Liver (tissue), 9 donors: Measurements from ENCODE around the gene LIPC. TPM values are rescaled to one million over a fixed set of nuclear protein-coding genes. Genes with fewer than 3 reads are reported as not detected.

Experiments
- DNase-seq: peaks from one replicate; pipeline ENCODE4 v3.0.0-alpha.2; 2017; ENCODE audit warnings: low spot score
- H3K27ac ChIP-seq, 2 donors: one replicate each; pipeline ENCODE4 v1.7.0; 2013; ENCODE audit warnings: inconsistent platforms in 2 of 2, low read length in 2 of 2, control low read depth in 1 of 2, low read depth in 1 of 2, mild to moderate bottlenecking in 1 of 2
- H3K27me3 ChIP-seq, 4 donors: one replicate each; pipeline versions ENCODE4 v1.6.1 to v1.7.0; 2013; ENCODE audit warnings: low read length in 3 of 4, inconsistent platforms in 1 of 4, mild to moderate bottlenecking in 1 of 4, moderate library complexity in 1 of 4; ENCODE audit not compliant: control insufficient read depth in 4 of 4, insufficient read depth in 4 of 4
- H3K36me3 ChIP-seq, 4 donors: one replicate each; pipeline versions ENCODE4 v1.6.1 to v1.7.0; 2013; ENCODE audit warnings: low read length in 3 of 4, mild to moderate bottlenecking in 3 of 4, low read depth in 1 of 4, moderate library complexity in 1 of 4; ENCODE audit not compliant: control insufficient read depth in 4 of 4, insufficient read depth in 3 of 4
- H3K4me1 ChIP-seq, 4 donors: one replicate each; pipeline versions ENCODE4 v1.6.1 to v1.7.0; 2013; ENCODE audit warnings: low read length in 3 of 4, mild to moderate bottlenecking in 3 of 4, moderate library complexity in 1 of 4; ENCODE audit not compliant: control insufficient read depth in 4 of 4, insufficient read depth in 4 of 4
- H3K4me3 ChIP-seq, 3 donors: one replicate each; pipeline versions ENCODE4 v1.6.1 to v1.7.0; 2013; ENCODE audit warnings: low read length in 3 of 3, control low read depth in 1 of 3, low read depth in 1 of 3, mild to moderate bottlenecking in 1 of 3
- H3K9ac ChIP-seq, 2 donors: one replicate each; pipeline ENCODE4 v1.7.0; 2013; ENCODE audit warnings: low read length in 2 of 2, mild to moderate bottlenecking in 2 of 2, moderate library complexity in 2 of 2, control low read depth in 1 of 2, low read depth in 1 of 2
- H3K9me3 ChIP-seq, 4 donors: one replicate each; pipeline versions ENCODE4 v1.6.1 to v1.7.0; 2013; ENCODE audit warnings: low read length in 3 of 4; ENCODE audit not compliant: control insufficient read depth in 4 of 4
- ATF3 ChIP-seq: IDR thresholded peaks from 2 replicates; pipeline ENCODE4 v1.6.1; 2016; ENCODE audit warnings: antibody characterized with exemption
- EGR1 ChIP-seq, 2 donors: IDR thresholded peaks; 2 replicates each; pipeline ENCODE4 v1.6.1; 2016 to 2018; ENCODE audit warnings: antibody characterized with exemption in 2 of 2, low read depth in 2 of 2
- FOXA2 ChIP-seq: IDR thresholded peaks from 2 replicates; pipeline ENCODE4 v1.6.1; 2016; ENCODE audit warnings: antibody characterized with exemption
- GABPA ChIP-seq, 2 donors: IDR thresholded peaks in 1 of 2; conservative IDR thresholded peaks in 1 of 2; 2 replicates each; pipeline ENCODE4 v1.6.1; 2016; ENCODE audit warnings: antibody characterized with exemption in 2 of 2, mild to moderate bottlenecking in 1 of 2, moderate library complexity in 1 of 2
- HNF4A ChIP-seq, 2 donors: conservative IDR thresholded peaks; 2 replicates each; pipeline ENCODE4 v1.6.1; 2016; ENCODE audit warnings: antibody characterized with exemption in 2 of 2, mild to moderate bottlenecking in 2 of 2
- HNF4G ChIP-seq: IDR thresholded peaks from 2 replicates; pipeline ENCODE4 v1.6.1; 2016; ENCODE audit warnings: antibody characterized with exemption
- JUND ChIP-seq, 2 donors: IDR thresholded peaks; 2 replicates each; pipeline ENCODE4 v1.6.1; 2016; ENCODE audit warnings: antibody characterized with exemption in 2 of 2
- NR2F2 ChIP-seq: IDR thresholded peaks from 2 replicates; pipeline ENCODE4 v1.6.1; 2016; ENCODE audit warnings: antibody characterized with exemption
- RAD21 ChIP-seq, 2 donors: IDR thresholded peaks; 2 replicates each; pipeline ENCODE4 v1.6.1; 2016; ENCODE audit warnings: antibody characterized with exemption in 2 of 2, mild to moderate bottlenecking in 2 of 2
- RXRA ChIP-seq, 2 donors: IDR thresholded peaks; 2 replicates each; pipeline ENCODE4 v1.6.1; 2017 to 2018; ENCODE audit warnings: antibody characterized with exemption in 2 of 2, mild to moderate bottlenecking in 1 of 2
- SP1 ChIP-seq: IDR thresholded peaks from 2 replicates; pipeline ENCODE4 v1.6.1; 2018; ENCODE audit warnings: antibody characterized with exemption, mild to moderate bottlenecking
- TAF1 ChIP-seq: conservative IDR thresholded peaks from 2 replicates; pipeline ENCODE4 v1.6.1; 2016; ENCODE audit warnings: antibody characterized with exemption, mild to moderate bottlenecking
- WGBS: extraction: QIAGEN DNeasy Blood & Tissue Kit; methylation state at CpG from one replicate; pipeline ENCODE4 v1.1.7; 2013; 5-methylcytosine and 5-hydroxymethylcytosine counted together
- polyA plus RNA-seq, 2 donors: library from polyadenylated mRNA; stranded (reverse) in 1 of 2; unstranded in 1 of 2; fragments of 200-250 nt in 1 of 2; fragments of >200 nt in 1 of 2; fragmentation: Nextera tagmentation in 1 of 2; extraction: Ambion mirVana in 1 of 2; gene quantifications; one replicate each; pipeline versions ENCODE4 v1.2.1 to v1.2.3, GENCODE V29; 2013 to 2015
- total RNA-seq, 2 donors: library from RNA; depleted of rRNA; stranded (reverse); fragments of >200 nt; gene quantifications; one replicate each; pipeline ENCODE4 v1.2.3, GENCODE V29; 2014
- TF ChIP-seq, protein P1 (sequence below): IDR thresholded peaks from 2 replicates; pipeline ENCODE4 v1.6.1; 2016; ENCODE audit warnings: antibody characterized with exemption
- TF ChIP-seq, protein P2 (sequence below): fragments of 150-350 bp; IDR thresholded peaks from 2 replicates; pipeline ENCODE4 v1.5.1; 2017; ENCODE audit warnings: improper control_type of control experiment, low read depth, low read length; ENCODE audit not compliant: missing input control
- TF ChIP-seq, protein P3 (sequence below): IDR thresholded peaks from 2 replicates; pipeline ENCODE4 v1.6.1; 2016; ENCODE audit warnings: antibody characterized with exemption, mild to moderate bottlenecking
- donor health status: healthy.
- donor health status: healthy.
- donor health status: healthy.
- donor health status: healthy.
- donor health status: healthy.

Gene LIPC
- total and polyA plus RNA-seq, 4 donors = 60.1 to 268 (median 131) TPM

DNA sequence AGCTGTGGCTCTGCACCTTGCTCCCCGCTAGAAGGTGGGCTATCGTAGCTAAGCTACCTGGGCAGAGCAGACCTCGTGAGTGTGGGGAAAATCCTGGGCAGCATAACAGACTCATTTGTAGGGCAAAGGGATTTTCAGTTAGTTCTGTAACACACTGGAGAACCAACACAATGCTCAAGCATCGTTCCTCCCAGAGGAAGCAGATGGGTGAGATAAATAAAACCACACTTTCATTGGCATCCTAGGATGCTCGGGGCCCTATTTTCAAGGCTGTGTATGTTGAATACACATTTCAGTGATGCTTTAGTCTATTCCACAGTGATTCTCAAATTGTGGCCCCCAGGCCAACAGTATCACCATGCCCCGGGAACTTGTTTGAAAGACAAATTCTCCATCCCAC lies 20.0 kb downstream of the LIPC start (continued):
- no peak for TF ChIP-seq GABPA (IDR thresholded peaks at IDR 0.05 in 1 of 2, conservative IDR thresholded peaks at IDR 0.05 in 1 of 2)
- no peak for TF ChIP-seq SP1
- TF ChIP-seq ATF3 = no peak

- TF ChIP-seq, protein P1, sequence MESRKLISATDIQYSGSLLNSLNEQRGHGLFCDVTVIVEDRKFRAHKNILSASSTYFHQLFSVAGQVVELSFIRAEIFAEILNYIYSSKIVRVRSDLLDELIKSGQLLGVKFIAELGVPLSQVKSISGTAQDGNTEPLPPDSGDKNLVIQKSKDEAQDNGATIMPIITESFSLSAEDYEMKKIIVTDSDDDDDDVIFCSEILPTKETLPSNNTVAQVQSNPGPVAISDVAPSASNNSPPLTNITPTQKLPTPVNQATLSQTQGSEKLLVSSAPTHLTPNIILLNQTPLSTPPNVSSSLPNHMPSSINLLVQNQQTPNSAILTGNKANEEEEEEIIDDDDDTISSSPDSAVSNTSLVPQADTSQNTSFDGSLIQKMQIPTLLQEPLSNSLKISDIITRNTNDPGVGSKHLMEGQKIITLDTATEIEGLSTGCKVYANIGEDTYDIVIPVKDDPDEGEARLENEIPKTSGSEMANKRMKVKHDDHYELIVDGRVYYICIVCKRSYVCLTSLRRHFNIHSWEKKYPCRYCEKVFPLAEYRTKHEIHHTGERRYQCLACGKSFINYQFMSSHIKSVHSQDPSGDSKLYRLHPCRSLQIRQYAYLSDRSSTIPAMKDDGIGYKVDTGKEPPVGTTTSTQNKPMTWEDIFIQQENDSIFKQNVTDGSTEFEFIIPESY = no peak
- TF ChIP-seq RXRA (IDR thresholded peaks at IDR 0.05) (no peak), NR2F2 (no peak), HNF4G (no peak), RAD21 (IDR thresholded peaks at IDR 0.05) (no peak), ATF3 (no peak), HNF4A (conservative IDR thresholded peaks at IDR 0.05) (no peak), FOXA2 (no peak), JUND (IDR thresholded peaks at IDR 0.05) (no peak), EGR1 (IDR thresholded peaks at IDR 0.05; ENCODE audit: low read depth in 2 of 2) (no peak), TAF1 (no peak), GABPA (IDR thresholded peaks at IDR 0.05 in 1 of 2, conservative IDR thresholded peaks at IDR 0.05 in 1 of 2) (no peak)
- TF ChIP-seq, protein P2, sequence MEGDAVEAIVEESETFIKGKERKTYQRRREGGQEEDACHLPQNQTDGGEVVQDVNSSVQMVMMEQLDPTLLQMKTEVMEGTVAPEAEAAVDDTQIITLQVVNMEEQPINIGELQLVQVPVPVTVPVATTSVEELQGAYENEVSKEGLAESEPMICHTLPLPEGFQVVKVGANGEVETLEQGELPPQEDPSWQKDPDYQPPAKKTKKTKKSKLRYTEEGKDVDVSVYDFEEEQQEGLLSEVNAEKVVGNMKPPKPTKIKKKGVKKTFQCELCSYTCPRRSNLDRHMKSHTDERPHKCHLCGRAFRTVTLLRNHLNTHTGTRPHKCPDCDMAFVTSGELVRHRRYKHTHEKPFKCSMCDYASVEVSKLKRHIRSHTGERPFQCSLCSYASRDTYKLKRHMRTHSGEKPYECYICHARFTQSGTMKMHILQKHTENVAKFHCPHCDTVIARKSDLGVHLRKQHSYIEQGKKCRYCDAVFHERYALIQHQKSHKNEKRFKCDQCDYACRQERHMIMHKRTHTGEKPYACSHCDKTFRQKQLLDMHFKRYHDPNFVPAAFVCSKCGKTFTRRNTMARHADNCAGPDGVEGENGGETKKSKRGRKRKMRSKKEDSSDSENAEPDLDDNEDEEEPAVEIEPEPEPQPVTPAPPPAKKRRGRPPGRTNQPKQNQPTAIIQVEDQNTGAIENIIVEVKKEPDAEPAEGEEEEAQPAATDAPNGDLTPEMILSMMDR = no peak
- TF ChIP-seq, protein P3, sequence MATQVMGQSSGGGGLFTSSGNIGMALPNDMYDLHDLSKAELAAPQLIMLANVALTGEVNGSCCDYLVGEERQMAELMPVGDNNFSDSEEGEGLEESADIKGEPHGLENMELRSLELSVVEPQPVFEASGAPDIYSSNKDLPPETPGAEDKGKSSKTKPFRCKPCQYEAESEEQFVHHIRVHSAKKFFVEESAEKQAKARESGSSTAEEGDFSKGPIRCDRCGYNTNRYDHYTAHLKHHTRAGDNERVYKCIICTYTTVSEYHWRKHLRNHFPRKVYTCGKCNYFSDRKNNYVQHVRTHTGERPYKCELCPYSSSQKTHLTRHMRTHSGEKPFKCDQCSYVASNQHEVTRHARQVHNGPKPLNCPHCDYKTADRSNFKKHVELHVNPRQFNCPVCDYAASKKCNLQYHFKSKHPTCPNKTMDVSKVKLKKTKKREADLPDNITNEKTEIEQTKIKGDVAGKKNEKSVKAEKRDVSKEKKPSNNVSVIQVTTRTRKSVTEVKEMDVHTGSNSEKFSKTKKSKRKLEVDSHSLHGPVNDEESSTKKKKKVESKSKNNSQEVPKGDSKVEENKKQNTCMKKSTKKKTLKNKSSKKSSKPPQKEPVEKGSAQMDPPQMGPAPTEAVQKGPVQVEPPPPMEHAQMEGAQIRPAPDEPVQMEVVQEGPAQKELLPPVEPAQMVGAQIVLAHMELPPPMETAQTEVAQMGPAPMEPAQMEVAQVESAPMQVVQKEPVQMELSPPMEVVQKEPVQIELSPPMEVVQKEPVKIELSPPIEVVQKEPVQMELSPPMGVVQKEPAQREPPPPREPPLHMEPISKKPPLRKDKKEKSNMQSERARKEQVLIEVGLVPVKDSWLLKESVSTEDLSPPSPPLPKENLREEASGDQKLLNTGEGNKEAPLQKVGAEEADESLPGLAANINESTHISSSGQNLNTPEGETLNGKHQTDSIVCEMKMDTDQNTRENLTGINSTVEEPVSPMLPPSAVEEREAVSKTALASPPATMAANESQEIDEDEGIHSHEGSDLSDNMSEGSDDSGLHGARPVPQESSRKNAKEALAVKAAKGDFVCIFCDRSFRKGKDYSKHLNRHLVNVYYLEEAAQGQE = no peak
- H3K9ac ChIP-seq = no peak overlapping the region
- H3K4me1 ChIP-seq = peaks cover 6 to 11% (median 8%) of the 10 kb centered on the region in 4 donors
- DNase-seq = no peak
- H3K27ac ChIP-seq = no peak overlapping the region
- no peaks in the 10 kb centered on the region for H3K9me3 ChIP-seq
- H3K36me3 ChIP-seq = peaks cover 0 to 4% (median 0%) of the 10 kb centered on the region in 4 donors
- 96% methylated on average over 4 of the region's 4 CpGs for WGBS
- no peaks in the 10 kb centered on the region for H3K27me3 ChIP-seq
- H3K4me3 ChIP-seq = no peak overlapping the region
Measured at GRCh38 chr15:58452775-58453174, 21.0 kb downstream of the LIPC start.
